Spleen (tissue), 7 donors: ENCODE measurements around the gene LATS1.

Experiments
- POLR2A ChIP-seq, 3 donors: fragments of 450-650 bp; IDR thresholded peaks; one replicate each; pipeline ENCODE4 v1.5.1; 2017; ENCODE audit warnings: antibody characterized with exemption in 3 of 3, mild to moderate bottlenecking in 1 of 3
- TF ChIP-seq, protein P1 (sequence below), 11 experiments: fragments of 200-600 bp in 7 of 11; fragments of 450-650 bp in 4 of 11; sonication (generic) in 4 of 11; IDR thresholded peaks in 8 of 11; conservative IDR thresholded peaks in 3 of 11; 1 replicate in 7 of 11; 2 replicates in 4 of 11; pipeline versions ENCODE4 v1.4.0 to v1.8.0; 2016 to 2021; ENCODE audit warnings: antibody characterized with exemption in 11 of 11, inconsistent platforms in 4 of 11, mild to moderate bottlenecking in 1 of 11
- donor health status: DM: no; HTN: no; CAD: no; lungs with moderate emphysema.
- donor health status: DM: no; HTN: no; CAD: no.
- donor health status: DM: no; HTN: no; CAD: no.

DNA sequence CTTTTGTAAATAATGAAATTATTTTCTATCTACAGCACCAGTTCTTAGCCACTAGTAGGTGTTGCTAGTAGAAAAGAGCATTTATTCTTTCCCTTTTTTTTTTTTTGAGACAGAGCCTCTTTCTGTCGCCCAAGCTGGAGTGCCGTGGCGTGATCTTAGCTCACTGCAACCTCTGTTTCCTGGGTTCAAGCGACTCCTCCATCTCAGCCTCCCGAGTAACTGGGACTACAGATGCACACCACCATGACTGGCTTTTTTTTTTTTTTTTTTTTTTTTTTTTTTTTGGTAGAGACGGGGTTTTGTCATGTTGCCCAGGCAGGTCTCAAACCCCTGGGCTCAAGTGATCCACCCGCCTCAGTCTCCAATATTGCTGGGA, 38.3 kb upstream of the LATS1 start:
- TF ChIP-seq POLR2A (IDR thresholded peaks at IDR 0.05) = no peak
- TF ChIP-seq, protein P1, sequence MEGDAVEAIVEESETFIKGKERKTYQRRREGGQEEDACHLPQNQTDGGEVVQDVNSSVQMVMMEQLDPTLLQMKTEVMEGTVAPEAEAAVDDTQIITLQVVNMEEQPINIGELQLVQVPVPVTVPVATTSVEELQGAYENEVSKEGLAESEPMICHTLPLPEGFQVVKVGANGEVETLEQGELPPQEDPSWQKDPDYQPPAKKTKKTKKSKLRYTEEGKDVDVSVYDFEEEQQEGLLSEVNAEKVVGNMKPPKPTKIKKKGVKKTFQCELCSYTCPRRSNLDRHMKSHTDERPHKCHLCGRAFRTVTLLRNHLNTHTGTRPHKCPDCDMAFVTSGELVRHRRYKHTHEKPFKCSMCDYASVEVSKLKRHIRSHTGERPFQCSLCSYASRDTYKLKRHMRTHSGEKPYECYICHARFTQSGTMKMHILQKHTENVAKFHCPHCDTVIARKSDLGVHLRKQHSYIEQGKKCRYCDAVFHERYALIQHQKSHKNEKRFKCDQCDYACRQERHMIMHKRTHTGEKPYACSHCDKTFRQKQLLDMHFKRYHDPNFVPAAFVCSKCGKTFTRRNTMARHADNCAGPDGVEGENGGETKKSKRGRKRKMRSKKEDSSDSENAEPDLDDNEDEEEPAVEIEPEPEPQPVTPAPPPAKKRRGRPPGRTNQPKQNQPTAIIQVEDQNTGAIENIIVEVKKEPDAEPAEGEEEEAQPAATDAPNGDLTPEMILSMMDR (IDR thresholded peaks at IDR 0.05 in 8 of 11, conservative IDR thresholded peaks at IDR 0.05 in 3 of 11) = no peak
